ENCODE measurements around the gene PLCB1.

PLCB1 gene

DNA sequence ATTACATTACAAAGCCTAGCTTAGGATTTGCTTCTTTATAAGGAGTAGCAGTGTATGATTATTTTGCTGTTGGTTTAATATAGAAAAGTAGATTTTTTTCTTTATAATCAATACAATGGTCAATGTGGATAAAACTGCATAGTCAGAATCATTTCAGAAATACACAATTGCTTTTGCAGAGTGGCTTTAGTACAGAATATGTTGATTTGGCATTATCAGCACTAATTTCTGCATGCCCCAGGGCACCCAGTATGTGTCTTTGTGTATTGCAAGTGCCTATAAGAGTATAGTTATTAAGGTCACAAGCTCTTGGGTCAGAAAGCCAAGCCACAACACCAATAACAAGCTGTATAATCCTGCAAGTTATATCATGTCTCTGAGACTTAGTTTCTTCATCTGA lies 258.4 kb downstream of the PLCB1 start:
- TF ChIP-seq, protein P1, sequence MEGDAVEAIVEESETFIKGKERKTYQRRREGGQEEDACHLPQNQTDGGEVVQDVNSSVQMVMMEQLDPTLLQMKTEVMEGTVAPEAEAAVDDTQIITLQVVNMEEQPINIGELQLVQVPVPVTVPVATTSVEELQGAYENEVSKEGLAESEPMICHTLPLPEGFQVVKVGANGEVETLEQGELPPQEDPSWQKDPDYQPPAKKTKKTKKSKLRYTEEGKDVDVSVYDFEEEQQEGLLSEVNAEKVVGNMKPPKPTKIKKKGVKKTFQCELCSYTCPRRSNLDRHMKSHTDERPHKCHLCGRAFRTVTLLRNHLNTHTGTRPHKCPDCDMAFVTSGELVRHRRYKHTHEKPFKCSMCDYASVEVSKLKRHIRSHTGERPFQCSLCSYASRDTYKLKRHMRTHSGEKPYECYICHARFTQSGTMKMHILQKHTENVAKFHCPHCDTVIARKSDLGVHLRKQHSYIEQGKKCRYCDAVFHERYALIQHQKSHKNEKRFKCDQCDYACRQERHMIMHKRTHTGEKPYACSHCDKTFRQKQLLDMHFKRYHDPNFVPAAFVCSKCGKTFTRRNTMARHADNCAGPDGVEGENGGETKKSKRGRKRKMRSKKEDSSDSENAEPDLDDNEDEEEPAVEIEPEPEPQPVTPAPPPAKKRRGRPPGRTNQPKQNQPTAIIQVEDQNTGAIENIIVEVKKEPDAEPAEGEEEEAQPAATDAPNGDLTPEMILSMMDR (IDR thresholded peaks at IDR 0.05; ENCODE audit: low read depth, low read length): no peak
- H3K4me3 ChIP-seq (ENCODE audit: low read depth, low read length): no peak overlapping the region
- in situ Hi-C loops (cut with HindIII; ENCODE audit: low sequenced_read_pairs): no loop called here
- DNase-seq (ENCODE audit: low read depth, low spot score): no peak

DNA sequence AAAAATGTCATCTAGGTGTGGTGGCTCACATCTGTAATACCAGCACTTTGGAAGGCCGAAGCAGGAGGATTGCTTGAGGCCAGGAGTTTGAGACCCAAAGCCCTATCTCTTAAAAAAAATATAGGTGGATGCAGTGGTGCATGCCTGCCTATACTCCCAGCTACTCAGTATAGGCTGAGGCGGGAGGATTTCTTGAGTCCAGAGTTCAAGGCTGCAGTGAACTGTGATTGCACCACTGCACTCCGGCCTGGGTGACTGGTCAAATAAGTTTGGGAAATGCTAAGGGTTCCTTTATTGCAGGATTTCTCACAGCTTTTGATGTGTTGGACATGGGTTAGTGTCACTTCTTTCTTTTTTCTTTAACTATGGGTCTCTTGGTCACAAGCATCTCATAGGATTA lies 261.3 kb downstream of the PLCB1 start:
- TF ChIP-seq, protein P1 (IDR thresholded peaks at IDR 0.05; ENCODE audit: low read depth, low read length): no peak
- DNase-seq (ENCODE audit: low read depth, low spot score): no peak
- in situ Hi-C loops (cut with HindIII; ENCODE audit: low sequenced_read_pairs): no loop called here
- no peak overlapping the region for H3K4me3 ChIP-seq (ENCODE audit: low read depth, low read length)

DNA sequence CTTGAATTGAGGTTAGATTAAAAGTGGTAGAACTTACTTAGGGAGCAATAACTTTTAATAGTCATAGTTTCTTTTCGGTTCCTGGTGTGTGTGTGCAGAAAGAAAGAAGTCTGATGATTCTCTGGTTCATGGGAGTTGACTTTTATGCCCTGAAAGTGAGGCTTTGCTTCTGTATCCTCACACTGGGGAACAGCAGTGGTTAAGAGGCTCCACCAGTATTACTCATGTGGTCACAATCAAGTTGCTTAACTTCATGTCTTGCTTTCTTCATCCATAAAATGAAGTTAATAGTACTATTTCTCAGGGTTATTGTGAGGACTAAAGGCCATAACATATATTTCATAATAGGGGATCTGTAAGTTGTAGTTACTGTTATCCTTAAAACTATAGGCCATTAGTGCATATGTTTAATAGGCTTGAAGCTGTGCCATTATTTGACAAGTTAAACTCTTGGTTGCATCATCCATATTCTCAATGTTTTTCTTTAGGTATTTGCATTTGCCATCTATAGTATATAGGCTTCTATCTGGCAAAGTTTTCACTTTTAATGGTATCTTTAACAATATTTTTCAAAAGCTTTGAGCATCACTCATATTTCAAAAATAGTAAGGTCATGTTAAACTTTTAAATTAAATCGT lies 262.4 kb downstream of the PLCB1 start:
- peak; percentile 41 for DNase-seq (ENCODE audit: low read depth, low spot score)
- H3K4me3 ChIP-seq (ENCODE audit: low read depth, low read length): no peak overlapping the region
- in situ Hi-C loops (cut with HindIII; ENCODE audit: low sequenced_read_pairs): no loop called here
- TF ChIP-seq, protein P1 (IDR thresholded peaks at IDR 0.05; ENCODE audit: low read depth, low read length): no peak

DNA sequence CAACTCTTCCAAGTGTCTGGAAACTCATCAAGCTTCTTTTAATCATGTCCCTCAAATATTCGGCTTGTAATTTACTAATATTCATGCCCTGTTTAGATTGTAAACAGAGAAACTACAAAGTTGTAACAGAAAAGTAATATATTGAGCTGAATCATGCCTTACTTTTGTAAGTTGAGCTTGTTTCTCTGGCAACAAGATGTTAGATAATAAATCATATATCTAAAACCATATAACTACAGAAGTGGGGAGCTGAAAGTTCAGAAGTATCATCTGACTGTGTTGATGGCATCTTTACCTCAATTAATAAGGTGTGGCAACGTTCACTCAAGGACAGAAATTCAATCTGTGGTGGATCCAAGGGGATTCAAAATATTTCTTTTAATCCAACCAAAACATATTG lies 263.9 kb downstream of the PLCB1 start:
- TF ChIP-seq, protein P1 (IDR thresholded peaks at IDR 0.05; ENCODE audit: low read depth, low read length): no peak
- in situ Hi-C loops (cut with HindIII; ENCODE audit: low sequenced_read_pairs): no loop called here
- H3K4me3 ChIP-seq (ENCODE audit: low read depth, low read length): no peak overlapping the region
- DNase-seq (ENCODE audit: low read depth, low spot score): no peak

DNA sequence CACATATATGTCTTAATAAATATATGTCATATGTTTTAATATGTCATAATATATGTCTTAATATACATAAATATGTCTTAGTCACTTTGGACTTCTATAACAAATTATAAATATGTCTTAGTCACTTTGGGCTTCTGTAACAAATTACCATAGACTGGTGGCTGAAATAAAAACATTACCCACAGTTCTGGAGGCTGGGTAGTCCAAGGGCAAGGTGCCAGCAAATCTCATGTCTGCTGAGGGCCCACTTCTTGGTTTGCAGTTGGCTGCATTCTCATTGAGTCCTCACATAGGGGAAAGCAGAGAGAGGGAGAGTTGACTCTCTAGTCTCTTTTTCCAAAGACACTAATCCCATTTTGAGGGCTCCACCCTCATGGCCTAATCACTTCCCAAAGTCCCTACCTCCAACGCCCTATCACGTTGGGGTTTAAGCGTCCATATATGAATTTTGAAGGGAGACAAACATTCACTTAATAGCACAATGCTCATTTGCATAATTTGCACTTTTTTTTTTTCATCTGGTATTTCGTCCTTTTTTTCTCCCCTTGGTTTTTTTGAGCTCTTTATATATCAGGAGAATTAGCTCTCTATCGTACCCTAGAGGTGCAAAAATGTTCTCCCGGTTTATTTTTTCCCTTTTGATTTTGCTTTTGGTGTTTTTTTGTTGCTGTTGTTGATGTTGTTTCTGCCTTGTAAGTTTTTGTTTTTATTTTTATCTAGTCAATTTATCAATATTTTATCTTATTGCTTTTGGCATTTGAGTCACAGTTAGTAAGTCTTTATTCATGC lies 266.4 kb downstream of the PLCB1 start:
- in situ Hi-C loops (cut with HindIII; ENCODE audit: low sequenced_read_pairs): no loop called here
- TF ChIP-seq, protein P1 (IDR thresholded peaks at IDR 0.05; ENCODE audit: low read depth, low read length): peak; percentile 16
- DNase-seq (ENCODE audit: low read depth, low spot score): no peak
- no peak overlapping the region for H3K4me3 ChIP-seq (ENCODE audit: low read depth, low read length)

DNA sequence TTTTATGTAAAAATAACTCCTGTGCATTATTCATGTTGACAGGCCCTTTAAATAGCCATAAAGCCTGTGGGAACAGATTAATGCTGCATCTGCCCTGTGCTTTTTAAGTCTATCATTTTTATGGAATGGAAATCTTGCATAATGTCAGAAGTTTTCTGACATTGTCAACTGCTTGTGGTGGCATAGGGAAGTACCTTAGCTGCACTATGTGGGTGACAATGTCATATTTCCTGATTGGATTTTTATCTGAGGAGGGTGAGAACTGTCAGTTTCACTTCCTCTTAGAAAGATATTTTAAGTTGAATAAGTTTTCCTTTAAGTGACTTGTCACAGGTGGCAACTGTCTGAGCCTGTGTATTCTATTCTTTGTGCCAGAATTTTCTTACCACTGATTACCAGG lies 267.9 kb downstream of the PLCB1 start:
- in situ Hi-C loops (cut with HindIII; ENCODE audit: low sequenced_read_pairs): no loop called here
- no peak overlapping the region for H3K4me3 ChIP-seq (ENCODE audit: low read depth, low read length)
- no peak for DNase-seq (ENCODE audit: low read depth, low spot score)
- TF ChIP-seq, protein P1 (IDR thresholded peaks at IDR 0.05; ENCODE audit: low read depth, low read length): no peak

Data from astrocyte of the spinal cord (primary cell).